GM18907 (cell line): ENCODE measurements around the gene SLC35D2.

Experiments used
- ATAC-seq: cut with Tn5 transposase; IDR thresholded peaks from one replicate; pipeline ENCODE4 v1.9.1; 2021; ENCODE audit warnings: mild to moderate bottlenecking, moderate library complexity; ENCODE audit not compliant: unreplicated experiment

The SLC35D2 gene

GRCh38 chr9:96383165-96383942 lies at the start of gene SLC35D2:
Gene SLC35D2 (minus strand): TSS chr9:96383711. CDS start chr9:96383634, 77 bp downstream.
- ATAC-seq, result no peak

- ATAC-seq, result no peak
These were observed 46.9 kb upstream of the SLC35D2 start for GRCh38 chr9:96430377-96430776.

- ATAC-seq, result no peak
These were observed 46.2 kb upstream of the SLC35D2 start for GRCh38 chr9:96429732-96430131.

- no peak for ATAC-seq
These were observed 42.1 kb upstream of the SLC35D2 start for GRCh38 chr9:96425500-96426169.

- no peak for ATAC-seq
These were observed 40.5 kb upstream of the SLC35D2 start for GRCh38 chr9:96423985-96424336.

- no peak for ATAC-seq
These were observed 39.9 kb upstream of the SLC35D2 start for GRCh38 chr9:96423322-96423984.

GRCh38 chr9:96420468-96421219 lies 37.1 kb upstream of the SLC35D2 start:
- ATAC-seq, result no peak

- no peak for ATAC-seq
These were observed 36.1 kb upstream of the SLC35D2 start for GRCh38 chr9:96419691-96419969.

- peak; percentile 44 for ATAC-seq
These were observed 35.6 kb upstream of the SLC35D2 start for GRCh38 chr9:96418920-96419690.

- peak; percentile 65 for ATAC-seq
These were observed 34.8 kb upstream of the SLC35D2 start, which contains the start of gene ZNF367 for GRCh38 chr9:96418083-96418919. Gene ZNF367 (minus strand): TSS chr9:96418370. CDS start chr9:96418032, 338 bp downstream.

- ATAC-seq, result peak; percentile 1
These were observed 34.2 kb upstream of the SLC35D2 start for GRCh38 chr9:96417661-96418082.

GRCh38 chr9:96417051-96417586 lies 33.6 kb upstream of the SLC35D2 start:
- peak; percentile 30 for ATAC-seq

- peak; percentile 26 for ATAC-seq
These were observed 30.1 kb upstream of the SLC35D2 start for GRCh38 chr9:96413302-96414221.

- ATAC-seq, result no peak
These were observed 28.8 kb upstream of the SLC35D2 start for GRCh38 chr9:96412174-96412913.

- ATAC-seq, result no peak
These were observed 27.8 kb upstream of the SLC35D2 start for GRCh38 chr9:96411129-96411838.

- ATAC-seq, result no peak
These were observed 25.1 kb upstream of the SLC35D2 start for GRCh38 chr9:96408409-96409280.
